HL-60 (cell line): Measurements from ENCODE around the gene ADAM23.

Source experiments
- CTCF ChIP-seq: IDR thresholded peaks from one replicate; pipeline ENCODE4 v1.5.1; 2011; ENCODE audit warnings: low read length, control low read depth, inconsistent platforms; ENCODE audit not compliant: insufficient read depth
- POLR2AphosphoS5 ChIP-seq: IDR thresholded peaks from 2 replicates; pipeline ENCODE4 v1.6.1; 2012; ENCODE audit warnings: low read depth

DNA sequence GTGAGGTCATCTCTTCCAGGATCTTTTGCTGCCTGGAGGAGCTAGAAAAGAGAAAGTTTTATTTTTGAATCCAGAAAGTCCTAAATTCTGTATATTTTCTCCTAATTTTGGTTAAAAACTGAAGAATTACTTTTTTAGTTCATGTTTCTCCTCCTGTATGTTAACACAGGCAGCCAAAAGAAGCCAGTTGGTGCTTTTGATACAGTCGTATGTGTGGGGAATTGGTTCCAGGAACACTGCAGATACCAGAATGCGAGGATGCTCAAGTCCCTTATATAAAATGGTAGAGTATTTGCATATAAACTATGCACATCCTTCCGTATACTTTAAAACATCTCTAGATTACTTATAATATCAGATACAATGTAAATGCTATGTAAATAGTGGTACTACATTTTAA lies 22.6 kb upstream of the ADAM23 start:
- TF ChIP-seq CTCF (no peak), POLR2AphosphoS5 (no peak)
